OCI-LY1 (cell line): ENCODE results near the gene SLC9A7.
"Not testable (repeated sequence)": the region's sequence is repeated elsewhere in the genome, so short reads cannot be mapped to it uniquely, and the experiment has no call there.

Experiments
- EZH2 ChIP-seq: fragments of 200-600 bp; sonication (generic), shearing (Covaris generic); IDR thresholded peaks from 2 replicates; pipeline ENCODE4 v1.8.0; 2017; ENCODE audit warnings: borderline replicate concordance, mixed run types, mild to moderate bottlenecking, antibody characterized with exemption, low read length, moderate library complexity, mixed read lengths
- TF ChIP-seq, protein P1 (sequence below): fragments of 200-600 bp; sonication (generic), shearing (Covaris generic); IDR thresholded peaks from 2 replicates; pipeline ENCODE4 v1.5.1; 2017; ENCODE audit warnings: mild to moderate bottlenecking, antibody characterized with exemption, low read length, moderate library complexity, mixed read lengths

DNA sequence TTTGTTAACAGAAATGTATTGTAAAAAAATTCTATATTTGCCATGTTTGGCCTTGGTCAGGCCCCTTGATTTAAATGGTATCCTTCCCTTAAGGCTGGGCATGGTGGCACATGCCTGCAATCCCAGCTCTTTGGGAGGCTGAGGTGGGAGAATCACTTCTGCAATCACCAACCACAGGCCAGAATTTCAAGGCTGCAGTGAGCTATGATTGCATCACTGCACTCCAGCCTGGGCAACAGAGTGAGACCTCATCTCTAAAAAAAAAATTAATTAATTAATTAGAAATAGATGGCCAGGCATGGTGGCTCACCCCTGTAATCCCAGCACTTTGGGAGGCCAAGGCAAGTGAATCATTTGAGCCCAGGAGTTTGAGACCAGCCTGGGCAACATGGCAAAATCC, 25.5 kb upstream of the SLC9A7 start:
- TF ChIP-seq EZH2: not testable (repeated sequence)
- TF ChIP-seq, protein P1, sequence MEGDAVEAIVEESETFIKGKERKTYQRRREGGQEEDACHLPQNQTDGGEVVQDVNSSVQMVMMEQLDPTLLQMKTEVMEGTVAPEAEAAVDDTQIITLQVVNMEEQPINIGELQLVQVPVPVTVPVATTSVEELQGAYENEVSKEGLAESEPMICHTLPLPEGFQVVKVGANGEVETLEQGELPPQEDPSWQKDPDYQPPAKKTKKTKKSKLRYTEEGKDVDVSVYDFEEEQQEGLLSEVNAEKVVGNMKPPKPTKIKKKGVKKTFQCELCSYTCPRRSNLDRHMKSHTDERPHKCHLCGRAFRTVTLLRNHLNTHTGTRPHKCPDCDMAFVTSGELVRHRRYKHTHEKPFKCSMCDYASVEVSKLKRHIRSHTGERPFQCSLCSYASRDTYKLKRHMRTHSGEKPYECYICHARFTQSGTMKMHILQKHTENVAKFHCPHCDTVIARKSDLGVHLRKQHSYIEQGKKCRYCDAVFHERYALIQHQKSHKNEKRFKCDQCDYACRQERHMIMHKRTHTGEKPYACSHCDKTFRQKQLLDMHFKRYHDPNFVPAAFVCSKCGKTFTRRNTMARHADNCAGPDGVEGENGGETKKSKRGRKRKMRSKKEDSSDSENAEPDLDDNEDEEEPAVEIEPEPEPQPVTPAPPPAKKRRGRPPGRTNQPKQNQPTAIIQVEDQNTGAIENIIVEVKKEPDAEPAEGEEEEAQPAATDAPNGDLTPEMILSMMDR: not testable (repeated sequence)
